Jurkat, Clone E6-1 (cell line): Measurements from ENCODE around the gene TRIM5. TPM values are rescaled to one million over a fixed set of nuclear protein-coding genes. Genes with fewer than 3 reads are reported as not detected.
"Not testable (repeated sequence)": the region's sequence is repeated elsewhere in the genome, so short reads cannot be mapped to it uniquely, and the experiment has no call there.

Source experiments
- DNase-seq: peaks from one replicate; pipeline ENCODE4 v3.0.0-alpha.2; 2011; ENCODE audit warnings: low read depth, low spot score
- H3K4me3 ChIP-seq: 2 replicates; pipeline ENCODE4 v1.5.1; 2011; ENCODE audit warnings: mild to moderate bottlenecking, low read length, control low read depth, moderate library complexity
- polyA plus RNA-seq: library from polyadenylated mRNA; unstranded; fragments of >200 nt; gene quantifications from one replicate; pipeline ENCODE4 v1.2.1, GENCODE V29; 2012; ENCODE audit warnings: missing spikeins; ENCODE audit not compliant: insufficient read length, insufficient read depth

TRIM5 gene, protein sequence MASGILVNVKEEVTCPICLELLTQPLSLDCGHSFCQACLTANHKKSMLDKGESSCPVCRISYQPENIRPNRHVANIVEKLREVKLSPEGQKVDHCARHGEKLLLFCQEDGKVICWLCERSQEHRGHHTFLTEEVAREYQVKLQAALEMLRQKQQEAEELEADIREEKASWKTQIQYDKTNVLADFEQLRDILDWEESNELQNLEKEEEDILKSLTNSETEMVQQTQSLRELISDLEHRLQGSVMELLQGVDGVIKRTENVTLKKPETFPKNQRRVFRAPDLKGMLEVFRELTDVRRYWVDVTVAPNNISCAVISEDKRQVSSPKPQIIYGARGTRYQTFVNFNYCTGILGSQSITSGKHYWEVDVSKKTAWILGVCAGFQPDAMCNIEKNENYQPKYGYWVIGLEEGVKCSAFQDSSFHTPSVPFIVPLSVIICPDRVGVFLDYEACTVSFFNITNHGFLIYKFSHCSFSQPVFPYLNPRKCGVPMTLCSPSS
- 2.9 TPM for polyA plus RNA-seq

GRCh38 chr11:5684646-5685362 lies at the start of gene TRIM5:
Gene TRIM5, minus strand, starts transcription at chr11:5685074. Its CDS starts 4,897 bp downstream, at chr11:5680177.
- H3K4me3 ChIP-seq, result peak within 1 kb of the TSS; percentile 80
- peak; percentile 67 for DNase-seq

- no peak for DNase-seq
Measured at GRCh38 chr11:5727691-5728090, 42.8 kb upstream of the TRIM5 start.

GRCh38 chr11:5726351-5726750 lies 41.5 kb upstream of the TRIM5 start:
- DNase-seq, result no peak

More at GRCh38 chr11:5727691-5728090, 42.8 kb upstream of the TRIM5 start:
- H3K4me3 ChIP-seq, result no peak overlapping the region

DNA sequence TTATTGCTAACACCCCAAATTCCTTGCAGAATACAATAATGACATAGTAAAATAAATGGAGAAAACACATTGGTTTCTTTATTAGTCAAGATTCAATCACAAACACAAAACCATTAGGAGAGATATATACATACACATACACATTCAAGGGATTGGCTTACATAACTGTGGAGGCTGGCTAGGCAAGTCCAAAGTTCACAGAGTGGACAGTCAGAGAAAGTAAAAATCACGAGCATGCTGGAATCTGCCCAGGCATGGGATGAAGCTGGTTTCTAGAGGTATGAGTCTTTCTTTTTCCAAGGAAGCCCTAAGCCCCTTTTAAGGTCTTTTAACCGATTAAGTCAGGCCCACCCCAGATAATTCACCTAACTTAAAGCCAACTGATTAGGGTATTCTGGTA lies 37.7 kb upstream of the TRIM5 start:
- H3K4me3 ChIP-seq, result no peak overlapping the region
- no peak for DNase-seq

More at GRCh38 chr11:5726351-5726750, 41.5 kb upstream of the TRIM5 start:
- no peak overlapping the region for H3K4me3 ChIP-seq

DNA sequence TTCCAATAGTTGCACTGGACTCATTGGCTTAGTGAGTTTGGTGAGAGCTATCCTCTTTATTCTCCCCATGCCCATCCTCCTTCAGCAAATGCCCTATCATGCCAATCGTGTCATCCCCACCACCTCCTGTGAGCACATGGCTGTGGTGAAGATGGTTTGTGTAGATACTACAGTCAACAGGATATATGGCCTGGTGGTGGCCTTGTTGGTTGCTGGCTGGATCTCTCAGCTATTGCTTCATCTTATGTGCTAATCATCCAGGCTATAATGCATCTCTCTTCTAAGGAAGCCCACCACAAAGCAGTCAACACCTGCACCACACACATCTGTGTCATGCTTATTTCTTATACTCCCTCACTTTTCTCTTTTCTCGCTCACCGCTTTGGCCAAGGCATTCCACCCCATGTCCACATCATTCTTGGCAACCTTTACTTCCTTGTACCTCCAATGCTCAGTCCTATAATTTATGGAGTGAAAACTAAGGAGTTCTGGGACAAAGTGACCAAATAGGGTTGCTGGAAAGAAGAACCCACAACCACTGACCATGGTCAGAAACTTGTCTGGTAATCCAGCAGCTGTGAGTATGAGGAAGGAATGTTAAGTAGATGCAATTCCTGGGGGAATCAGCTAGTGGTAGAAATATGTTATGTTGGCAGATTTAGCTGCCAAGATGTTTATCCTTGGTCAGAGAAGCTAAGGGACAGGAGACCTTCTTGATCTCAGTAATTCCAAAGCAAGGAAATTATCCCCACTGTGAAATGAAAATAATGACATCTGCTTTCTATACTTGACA lies 35.0 kb upstream of the TRIM5 start:
- no peak overlapping the region for H3K4me3 ChIP-seq
- peak; percentile 21 for DNase-seq

GRCh38 chr11:5716518-5716917 lies 31.6 kb upstream of the TRIM5 start:
- not testable (repeated sequence) for H3K4me3 ChIP-seq, DNase-seq

- H3K4me3 ChIP-seq, result no peak overlapping the region
- DNase-seq, result no peak
Measured at GRCh38 chr11:5713695-5714094, 28.8 kb upstream of the TRIM5 start.

- H3K4me3 ChIP-seq, result no peak overlapping the region
- DNase-seq, result peak; percentile 6
Measured at GRCh38 chr11:5712507-5712906, 27.6 kb upstream of the TRIM5 start.

DNA sequence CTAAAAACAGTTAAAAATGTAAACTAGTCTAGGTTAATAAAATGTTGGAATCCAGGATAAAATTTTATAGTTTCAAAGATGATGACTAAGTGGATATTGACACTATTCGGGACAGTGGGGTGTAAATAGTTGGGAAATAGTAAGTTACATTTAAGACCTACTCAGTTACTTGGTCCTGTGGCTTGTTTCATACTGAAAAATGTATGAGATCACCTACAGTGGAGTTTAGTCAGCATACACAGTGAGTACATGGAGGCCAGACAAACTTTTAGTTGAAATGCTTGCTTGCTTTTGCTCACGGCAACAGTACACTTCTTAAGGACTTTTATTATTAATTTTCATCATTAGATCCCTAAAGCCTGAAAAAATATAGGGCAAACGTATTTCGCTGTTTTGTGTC lies 20.8 kb upstream of the TRIM5 start:
- H3K4me3 ChIP-seq, result no peak overlapping the region
- DNase-seq, result no peak

DNA sequence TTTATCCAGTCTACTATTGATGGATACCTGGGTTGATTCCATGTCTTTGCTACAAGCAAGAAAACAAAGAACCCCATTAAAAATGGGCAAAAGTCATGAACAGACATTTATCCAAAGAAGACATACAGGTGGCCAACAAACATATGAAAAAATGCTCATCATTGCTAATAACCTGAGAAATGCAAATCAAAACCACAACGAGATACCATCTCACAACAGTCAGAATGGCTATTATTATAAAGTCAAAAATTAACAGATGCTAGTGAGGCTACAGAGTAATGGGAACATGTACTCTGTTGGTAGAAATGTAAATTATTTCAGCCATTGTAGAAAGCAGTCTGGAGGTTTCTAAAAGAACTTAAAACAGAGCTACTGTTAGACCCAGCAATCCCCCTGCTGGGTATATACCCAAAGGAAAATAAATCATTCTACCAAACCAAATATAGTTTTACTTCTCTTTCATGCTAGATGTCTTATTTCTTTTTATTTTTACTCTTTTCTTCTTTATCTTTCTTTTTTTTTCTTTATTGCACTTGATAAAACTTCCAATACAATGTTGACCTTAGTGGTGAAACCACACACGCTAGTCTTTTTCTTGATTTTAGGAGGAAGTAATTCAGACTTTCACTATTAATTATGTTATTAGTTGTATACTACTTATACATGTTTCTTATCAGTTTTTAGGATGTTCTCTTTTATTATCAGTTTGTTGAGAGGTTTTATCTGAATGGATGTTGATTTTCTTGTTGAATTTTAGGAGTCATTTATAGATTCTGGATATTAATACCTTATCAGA lies 19.1 kb upstream of the TRIM5 start:
- DNase-seq, result no peak
- no peak overlapping the region for H3K4me3 ChIP-seq

GRCh38 chr11:5701055-5701577 lies 16.2 kb upstream of the TRIM5 start:
- DNase-seq, result no peak

DNA sequence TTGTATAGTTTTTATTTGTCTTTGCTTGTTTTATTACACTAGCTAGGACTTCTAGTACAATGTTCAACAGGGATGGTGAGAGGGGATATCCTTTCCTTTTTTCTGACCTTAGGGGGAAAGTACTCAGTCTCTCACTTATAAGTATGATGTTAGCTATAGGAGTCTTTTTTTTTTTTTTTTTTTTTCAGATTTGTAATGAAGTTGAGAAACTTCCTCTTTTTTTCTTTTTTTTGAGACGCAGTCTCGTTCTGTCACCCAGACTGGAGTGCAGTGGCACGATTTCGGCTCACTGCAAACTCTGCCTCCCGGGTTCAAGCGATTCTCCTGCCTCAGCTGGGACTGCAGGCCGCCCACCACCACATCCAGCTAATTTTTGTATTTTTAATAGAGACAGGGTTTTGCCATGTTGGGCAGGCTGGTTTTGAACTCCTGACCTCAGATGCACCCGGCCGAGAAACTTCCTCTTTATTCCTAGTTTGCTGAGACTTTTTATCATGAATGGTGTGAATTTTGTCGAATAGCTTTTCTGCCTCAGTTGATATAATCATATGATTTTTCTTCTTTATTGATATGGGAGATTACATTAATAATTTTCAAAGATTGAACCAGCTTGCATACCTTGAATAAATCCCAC lies 15.7 kb upstream of the TRIM5 start:
- no peak overlapping the region for H3K4me3 ChIP-seq
- no peak for DNase-seq

More at GRCh38 chr11:5701055-5701577, 16.2 kb upstream of the TRIM5 start:
- H3K4me3 ChIP-seq, result no peak overlapping the region

DNA sequence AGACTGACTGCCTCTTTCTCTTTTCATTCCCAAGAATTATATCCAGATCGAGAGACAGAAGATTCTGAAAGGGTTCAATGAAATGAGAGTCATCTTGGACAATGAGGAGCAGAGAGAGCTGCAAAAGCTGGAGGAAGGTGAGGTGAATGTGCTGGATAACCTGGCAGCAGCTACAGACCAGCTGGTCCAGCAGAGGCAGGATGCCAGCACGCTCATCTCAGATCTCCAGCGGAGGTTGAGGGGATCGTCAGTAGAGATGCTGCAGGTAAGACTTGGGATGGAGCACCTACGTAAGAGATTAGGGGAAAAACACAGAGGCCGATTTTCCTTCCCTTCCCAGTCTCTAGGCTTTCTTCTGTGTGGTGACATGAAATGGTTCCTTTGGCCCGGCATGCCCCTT lies 13.4 kb upstream of the TRIM5 start:
- H3K4me3 ChIP-seq, result no peak overlapping the region
- DNase-seq, result no peak

GRCh38 chr11:5696210-5696609 lies 11.3 kb upstream of the TRIM5 start:
- H3K4me3 ChIP-seq, result no peak overlapping the region
- DNase-seq, result no peak

- H3K4me3 ChIP-seq, result no peak overlapping the region
- DNase-seq, result no peak
Measured at GRCh38 chr11:5695580-5695979, 10.7 kb upstream of the TRIM5 start.

- no peak for DNase-seq
Measured at GRCh38 chr11:5694642-5695041, 9.8 kb upstream of the TRIM5 start.

DNA sequence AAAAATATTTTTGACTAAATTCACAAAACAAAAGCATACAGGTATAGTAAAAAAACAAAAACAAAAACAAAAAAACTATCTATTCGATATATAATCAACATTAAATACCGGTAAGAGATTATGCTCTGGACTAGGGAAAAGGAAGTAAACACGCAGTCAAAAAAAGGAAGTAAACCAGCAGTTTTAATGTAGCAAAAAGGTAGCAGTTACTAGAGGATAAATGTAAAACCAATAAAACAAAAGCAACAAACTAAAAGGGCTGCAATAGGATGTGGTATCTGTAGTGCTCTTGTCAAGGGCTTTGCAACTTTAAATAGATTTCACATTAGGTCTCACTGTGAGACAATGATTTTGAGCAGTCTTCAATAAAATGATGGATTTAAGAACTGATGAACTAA lies 7.1 kb upstream of the TRIM5 start:
- no peak for DNase-seq
- no peak overlapping the region for H3K4me3 ChIP-seq

More at GRCh38 chr11:5694642-5695041, 9.8 kb upstream of the TRIM5 start:
- H3K4me3 ChIP-seq, result no peak overlapping the region
